HG03520 (cell line): ENCODE results near the gene MAP1LC3B2.

Experiments
- ATAC-seq: cut with Tn5 transposase; IDR thresholded peaks from one replicate; pipeline ENCODE4 v1.9.1; 2021; ENCODE audit warnings: mild to moderate bottlenecking, moderate library complexity; ENCODE audit not compliant: unreplicated experiment

MAP1LC3B2 gene

GRCh38 chr12:116591855-116592637 is 32.9 kb downstream of the MAP1LC3B2 start:
- ATAC-seq, result no peak

- no peak for ATAC-seq
Observed at GRCh38 chr12:116592731-116593130, 33.5 kb downstream of the MAP1LC3B2 start.

DNA sequence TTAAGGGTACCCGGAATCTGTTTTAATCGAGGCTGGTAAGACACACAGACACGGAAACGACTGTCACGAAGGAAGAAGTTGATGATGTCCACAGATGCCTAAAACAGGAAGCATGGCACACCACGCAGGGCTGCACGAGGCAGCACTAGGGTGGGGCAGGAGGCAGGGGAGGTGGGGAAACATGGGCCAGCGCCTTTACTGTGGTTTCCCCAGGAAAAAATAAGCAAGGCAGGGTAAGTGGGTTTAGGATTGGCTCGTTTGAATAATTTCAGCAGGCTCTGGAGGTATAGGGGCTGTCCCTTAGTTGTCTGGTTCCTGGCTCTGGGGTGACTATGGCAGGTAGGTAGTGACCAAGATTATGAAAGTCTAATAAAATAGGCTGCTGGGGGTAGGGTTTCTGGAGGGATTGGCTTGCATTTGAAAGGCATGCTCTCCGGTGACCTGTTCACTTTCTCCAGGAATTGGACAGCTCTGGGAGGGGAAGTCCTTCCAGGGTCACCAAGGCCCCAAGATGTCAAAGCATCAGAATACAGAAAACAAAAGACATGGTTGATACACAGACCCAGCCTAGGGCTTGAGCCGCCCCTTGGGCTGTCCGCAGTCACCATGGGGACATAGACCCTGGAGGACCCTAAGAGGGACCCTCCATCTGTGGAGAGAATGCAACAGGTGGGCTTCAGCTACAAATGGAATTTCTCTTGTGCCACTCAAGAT is 35.3 kb downstream of the MAP1LC3B2 start:
- ATAC-seq, result no peak

DNA sequence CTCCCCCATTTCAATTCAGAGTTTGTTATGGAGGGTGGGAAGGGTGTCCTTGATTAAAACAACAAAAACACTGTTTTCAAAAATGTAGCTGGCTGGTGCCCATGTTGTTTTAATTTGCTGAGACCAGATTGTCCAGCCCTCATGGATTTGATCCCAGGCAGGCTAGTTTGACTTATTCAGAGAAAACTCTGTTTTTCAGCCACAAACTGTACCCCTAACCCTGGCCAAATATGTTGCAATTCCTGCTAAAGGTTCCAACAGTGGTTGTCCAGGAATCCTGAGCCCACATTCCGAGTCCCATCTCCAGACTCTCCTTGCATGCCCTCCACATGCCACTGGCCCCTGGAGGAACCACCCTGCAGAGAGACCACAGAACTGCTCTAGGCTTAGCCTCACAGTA is 36.0 kb downstream of the MAP1LC3B2 start:
- no peak for ATAC-seq

GRCh38 chr12:116595672-116596071 is 36.5 kb downstream of the MAP1LC3B2 start:
- ATAC-seq, result no peak

- ATAC-seq, result no peak
Observed at GRCh38 chr12:116597886-116598285, 38.7 kb downstream of the MAP1LC3B2 start.

- ATAC-seq, result no peak
Observed at GRCh38 chr12:116598311-116599284, 39.4 kb downstream of the MAP1LC3B2 start.

DNA sequence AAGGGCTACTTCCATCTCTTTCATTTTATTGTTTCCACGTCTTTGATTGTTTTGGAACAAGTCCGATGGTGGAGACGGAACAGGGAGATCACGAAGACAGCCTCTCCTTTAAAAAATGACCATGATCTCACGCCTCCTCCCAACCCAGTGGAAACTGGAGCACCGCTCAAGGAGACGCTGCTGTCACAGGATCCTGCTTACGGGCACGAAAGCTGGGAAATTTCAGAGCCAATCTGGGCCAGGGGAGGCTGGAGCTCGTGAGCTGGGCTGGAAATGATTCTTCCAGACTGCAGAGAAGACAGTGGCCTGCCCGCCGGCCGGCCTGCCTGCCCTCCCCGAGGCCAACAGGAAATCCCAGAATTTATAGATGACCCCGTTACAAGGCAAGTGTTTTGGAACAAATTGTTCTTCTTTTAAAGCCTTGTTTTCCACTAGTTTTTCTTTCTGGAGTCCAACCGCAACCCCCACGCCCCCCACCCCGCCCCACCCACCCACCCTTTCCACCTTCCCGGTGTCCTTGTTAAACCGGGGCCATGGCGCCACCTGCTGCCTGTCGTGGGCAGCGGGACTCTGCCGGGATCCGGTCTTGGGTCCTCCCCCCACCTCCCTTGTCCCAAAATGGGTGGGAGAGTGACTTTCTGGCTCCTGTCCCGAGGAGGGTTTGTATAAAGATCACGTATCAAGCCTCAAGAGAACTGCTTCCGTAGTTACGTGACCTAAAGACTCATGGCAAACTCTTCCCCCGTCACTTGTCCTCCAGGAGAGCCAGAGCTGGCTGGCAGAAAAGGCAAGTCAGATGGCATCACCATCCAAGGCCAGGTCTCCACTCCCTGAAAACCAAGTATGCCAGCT is 40.3 kb downstream of the MAP1LC3B2 start:
- ATAC-seq, result no peak

DNA sequence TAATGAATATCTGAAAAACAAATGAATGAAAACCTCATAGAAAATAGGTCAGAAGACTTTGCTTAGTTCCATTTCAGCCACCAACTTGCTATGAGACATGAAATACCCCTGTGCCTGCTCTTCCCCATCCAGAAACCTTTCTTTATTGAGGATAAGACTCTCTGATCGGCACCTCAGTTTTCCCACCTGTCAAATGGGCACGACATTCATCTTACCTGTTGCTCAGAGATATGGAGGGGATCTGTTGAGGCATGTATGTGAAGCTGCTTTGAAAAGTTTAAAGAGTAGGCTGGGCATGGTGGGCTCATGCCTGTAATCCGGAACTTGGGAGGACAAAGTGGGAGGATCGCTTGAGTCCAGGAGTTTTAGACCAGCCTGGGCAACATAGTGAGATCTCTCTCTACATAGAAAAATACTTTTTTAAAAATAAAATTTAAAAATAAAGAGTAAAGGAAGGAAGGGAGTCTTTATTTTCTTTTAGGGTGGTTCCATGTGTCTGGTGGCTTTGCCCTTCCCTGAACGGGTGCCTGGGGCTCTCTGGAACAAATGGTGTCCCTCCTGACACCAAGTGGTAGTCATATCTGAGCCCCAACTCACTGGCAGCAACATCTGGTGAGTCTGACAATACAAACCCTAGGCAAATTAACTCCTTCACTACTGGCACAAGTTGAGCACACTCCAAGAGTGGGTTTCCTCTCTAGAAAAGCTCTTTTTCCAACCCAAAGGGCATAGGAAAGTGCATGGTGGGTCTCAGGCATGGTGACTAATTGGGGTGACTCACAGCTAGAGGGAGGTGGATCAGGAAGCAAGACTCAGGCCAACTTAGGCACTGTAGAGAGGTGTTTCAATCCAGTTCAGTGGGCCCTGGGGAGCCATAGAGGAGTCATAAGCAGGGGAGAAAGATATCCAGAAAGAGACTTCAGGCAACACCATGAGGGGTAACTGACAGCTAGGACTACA is 42.1 kb downstream of the MAP1LC3B2 start:
- ATAC-seq, result no peak

GRCh38 chr12:116601933-116602810 is 43.0 kb downstream of the MAP1LC3B2 start:
- ATAC-seq, result no peak

- no peak for ATAC-seq
Observed at GRCh38 chr12:116603546-116604177, 44.5 kb downstream of the MAP1LC3B2 start.

- no peak for ATAC-seq
Observed at GRCh38 chr12:116604178-116604895, 45.2 kb downstream of the MAP1LC3B2 start.

DNA sequence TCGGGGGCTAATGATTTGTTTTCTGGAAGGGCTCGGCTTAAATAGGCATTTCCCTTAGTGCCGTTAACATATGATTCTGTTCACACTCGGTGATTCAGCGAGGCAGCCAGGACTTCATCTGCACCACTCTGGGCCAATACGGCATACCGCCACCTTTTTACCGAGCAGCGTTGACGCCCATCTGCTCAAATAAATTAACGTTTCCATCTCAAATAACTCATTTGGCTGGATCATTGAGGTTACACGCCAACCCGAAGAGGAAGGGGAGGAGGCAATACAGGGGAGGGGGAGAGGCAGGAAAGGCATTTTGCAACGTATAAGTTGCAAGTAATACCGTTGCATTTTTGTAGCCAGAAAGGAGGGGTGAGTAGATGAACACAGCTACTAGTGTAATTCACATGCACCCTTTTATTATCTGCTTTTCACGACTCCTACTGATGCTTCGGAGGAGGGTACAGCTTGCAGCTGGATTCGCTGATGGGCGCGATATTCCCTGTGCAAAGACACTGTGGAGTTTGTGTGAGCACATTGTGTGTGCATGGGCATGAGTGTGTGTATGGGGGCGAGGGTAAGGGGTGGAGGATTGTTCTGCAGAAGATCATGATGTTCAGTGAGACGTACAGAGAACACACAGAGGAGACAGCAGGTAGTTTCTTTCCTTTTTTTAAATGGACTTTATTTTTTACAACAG is 45.9 kb downstream of the MAP1LC3B2 start:
- ATAC-seq, result no peak

GRCh38 chr12:116606397-116606796 is 47.2 kb downstream of the MAP1LC3B2 start:
- ATAC-seq, result no peak

DNA sequence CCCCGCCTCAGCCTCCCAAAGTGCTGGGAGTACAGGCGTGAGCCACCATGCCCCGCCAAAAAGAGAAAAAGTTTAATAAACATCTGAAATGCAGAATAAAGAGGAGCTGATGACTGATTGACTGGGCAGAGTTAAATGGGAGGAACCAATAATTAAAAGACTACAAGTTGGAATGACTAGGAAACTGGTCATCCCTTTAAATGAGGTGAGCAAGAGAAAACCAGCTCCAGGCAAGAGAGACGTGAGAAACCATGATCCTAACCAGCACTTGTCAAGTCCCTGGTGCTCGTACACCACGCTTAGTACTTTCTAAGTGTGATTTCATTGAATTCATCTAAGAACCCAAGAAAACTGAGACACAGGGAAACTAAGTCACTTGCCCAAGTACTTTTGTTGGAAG is 47.9 kb downstream of the MAP1LC3B2 start:
- ATAC-seq, result no peak

DNA sequence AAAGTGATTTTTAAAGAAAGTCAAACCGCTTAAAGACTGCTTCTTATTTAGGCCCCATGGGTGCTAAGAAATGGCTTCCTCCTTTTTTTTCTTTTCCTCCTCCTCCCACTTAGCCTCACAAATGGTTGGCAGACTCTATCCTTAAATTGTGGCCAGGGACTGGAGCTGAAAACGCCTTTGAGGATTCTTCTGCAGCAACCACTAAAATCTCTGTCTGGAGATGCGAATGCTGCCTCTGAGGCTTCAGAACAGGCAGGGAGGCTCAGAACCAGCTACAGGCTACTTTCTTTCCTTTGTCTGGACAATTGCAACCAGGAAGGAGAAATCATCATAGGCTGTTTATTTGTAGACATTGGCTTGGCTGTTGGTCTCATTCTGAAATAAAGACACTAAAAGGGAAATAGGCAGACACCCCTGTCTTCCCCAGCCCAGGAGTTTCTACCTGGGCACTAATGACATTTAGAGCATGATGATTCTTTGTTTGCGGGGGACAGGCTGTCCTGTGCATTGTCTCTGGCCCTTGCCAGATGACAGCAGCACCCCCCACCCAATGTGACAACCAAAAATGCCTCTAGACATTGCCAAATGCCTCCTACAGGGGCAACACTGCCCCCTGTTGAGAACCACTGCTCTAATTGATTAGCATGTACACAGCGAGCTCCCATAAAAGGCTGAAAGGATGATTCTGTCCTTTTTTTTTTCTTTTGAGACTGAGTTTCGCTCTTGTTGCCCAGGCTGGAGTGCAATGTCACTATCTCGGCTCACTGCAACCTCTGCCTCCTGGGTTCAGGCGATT is 50.3 kb downstream of the MAP1LC3B2 start:
- no peak for ATAC-seq
